Measurements from ENCODE around the gene SLC6A1.

The SLC6A1 gene

GRCh38 chr3:10974131-10974530, 18.4 kb upstream of the SLC6A1 start:
- Histone ChIP-seq H3K27me3 (ENCODE audit: control insufficient read depth, insufficient read depth, low read length) (peaks cover 30% of the 10 kb centered on the region), H3K36me3 (ENCODE audit: control insufficient read depth, insufficient read depth, low read length) (no peaks in the 10 kb centered on the region), H3K4me3 (ENCODE audit: low read length) (no peak overlapping the region), H3K4me1 (ENCODE audit: control insufficient read depth, insufficient read depth, low read length) (no peaks in the 10 kb centered on the region), H3K9me3 (ENCODE audit: control insufficient read depth, low read length) (no peaks in the 10 kb centered on the region), H3K9ac (ENCODE audit: low read length) (no peak overlapping the region)

GRCh38 chr3:10974746-10975375, 17.7 kb upstream of the SLC6A1 start:
- Histone ChIP-seq H3K4me3 (ENCODE audit: low read length) (no peak overlapping the region), H3K9ac (ENCODE audit: low read length) (no peak overlapping the region), H3K27me3 (ENCODE audit: control insufficient read depth, insufficient read depth, low read length) (peaks cover 30% of the 10 kb centered on the region), H3K4me1 (ENCODE audit: control insufficient read depth, insufficient read depth, low read length) (no peaks in the 10 kb centered on the region), H3K36me3 (ENCODE audit: control insufficient read depth, insufficient read depth, low read length) (no peaks in the 10 kb centered on the region), H3K9me3 (ENCODE audit: control insufficient read depth, low read length) (no peaks in the 10 kb centered on the region)

GRCh38 chr3:10975695-10976234, 16.8 kb upstream of the SLC6A1 start:
- H3K4me3 ChIP-seq (ENCODE audit: low read length) = no peak overlapping the region
- H3K9me3 ChIP-seq (ENCODE audit: control insufficient read depth, low read length) = no peaks in the 10 kb centered on the region
- H3K36me3 ChIP-seq (ENCODE audit: control insufficient read depth, insufficient read depth, low read length) = no peaks in the 10 kb centered on the region
- peaks cover 30% of the 10 kb centered on the region for H3K27me3 ChIP-seq (ENCODE audit: control insufficient read depth, insufficient read depth, low read length)
- no peaks in the 10 kb centered on the region for H3K4me1 ChIP-seq (ENCODE audit: control insufficient read depth, insufficient read depth, low read length)
- no peak overlapping the region for H3K9ac ChIP-seq (ENCODE audit: low read length)

GRCh38 chr3:10976770-10977169, 15.8 kb upstream of the SLC6A1 start:
- Histone ChIP-seq H3K4me1 (ENCODE audit: control insufficient read depth, insufficient read depth, low read length) (no peaks in the 10 kb centered on the region), H3K27me3 (ENCODE audit: control insufficient read depth, insufficient read depth, low read length) (peaks cover 23% of the 10 kb centered on the region), H3K4me3 (ENCODE audit: low read length) (no peak overlapping the region), H3K9ac (ENCODE audit: low read length) (no peak overlapping the region), H3K9me3 (ENCODE audit: control insufficient read depth, low read length) (no peaks in the 10 kb centered on the region), H3K36me3 (ENCODE audit: control insufficient read depth, insufficient read depth, low read length) (no peaks in the 10 kb centered on the region)

- Histone ChIP-seq H3K27me3 (ENCODE audit: control insufficient read depth, insufficient read depth, low read length) (peaks cover 15% of the 10 kb centered on the region), H3K36me3 (ENCODE audit: control insufficient read depth, insufficient read depth, low read length) (no peaks in the 10 kb centered on the region), H3K9ac (ENCODE audit: low read length) (no peak overlapping the region), H3K9me3 (ENCODE audit: control insufficient read depth, low read length) (no peaks in the 10 kb centered on the region), H3K4me3 (ENCODE audit: low read length) (no peak overlapping the region), H3K4me1 (ENCODE audit: control insufficient read depth, insufficient read depth, low read length) (no peaks in the 10 kb centered on the region)
These were observed 14.5 kb upstream of the SLC6A1 start for GRCh38 chr3:10977892-10978510.

GRCh38 chr3:10978956-10979355, 13.6 kb upstream of the SLC6A1 start:
- no peak overlapping the region for H3K9ac ChIP-seq (ENCODE audit: low read length)
- H3K27me3 ChIP-seq (ENCODE audit: control insufficient read depth, insufficient read depth, low read length) = peaks cover 9% of the 10 kb centered on the region
- no peaks in the 10 kb centered on the region for H3K9me3 ChIP-seq (ENCODE audit: control insufficient read depth, low read length)
- no peaks in the 10 kb centered on the region for H3K36me3 ChIP-seq (ENCODE audit: control insufficient read depth, insufficient read depth, low read length)
- no peak overlapping the region for H3K4me3 ChIP-seq (ENCODE audit: low read length)
- no peaks in the 10 kb centered on the region for H3K4me1 ChIP-seq (ENCODE audit: control insufficient read depth, insufficient read depth, low read length)

- no peak overlapping the region for H3K4me3 ChIP-seq (ENCODE audit: low read length)
- H3K9ac ChIP-seq (ENCODE audit: low read length) = no peak overlapping the region
- H3K4me1 ChIP-seq (ENCODE audit: control insufficient read depth, insufficient read depth, low read length) = no peaks in the 10 kb centered on the region
- no peaks in the 10 kb centered on the region for H3K9me3 ChIP-seq (ENCODE audit: control insufficient read depth, low read length)
- no peaks in the 10 kb centered on the region for H3K27me3 ChIP-seq (ENCODE audit: control insufficient read depth, insufficient read depth, low read length)
- no peaks in the 10 kb centered on the region for H3K36me3 ChIP-seq (ENCODE audit: control insufficient read depth, insufficient read depth, low read length)
These were observed 12.2 kb upstream of the SLC6A1 start for GRCh38 chr3:10980312-10980711.

- H3K9ac ChIP-seq (ENCODE audit: low read length) = no peak overlapping the region
- H3K9me3 ChIP-seq (ENCODE audit: control insufficient read depth, low read length) = no peaks in the 10 kb centered on the region
- H3K4me1 ChIP-seq (ENCODE audit: control insufficient read depth, insufficient read depth, low read length) = no peaks in the 10 kb centered on the region
- no peaks in the 10 kb centered on the region for H3K36me3 ChIP-seq (ENCODE audit: control insufficient read depth, insufficient read depth, low read length)
- no peak overlapping the region for H3K4me3 ChIP-seq (ENCODE audit: low read length)
- H3K27me3 ChIP-seq (ENCODE audit: control insufficient read depth, insufficient read depth, low read length) = no peaks in the 10 kb centered on the region
These were observed 11.5 kb upstream of the SLC6A1 start for GRCh38 chr3:10981031-10981430.

GRCh38 chr3:10981961-10982360, 10.6 kb upstream of the SLC6A1 start:
- Histone ChIP-seq H3K4me1 (ENCODE audit: control insufficient read depth, insufficient read depth, low read length) (no peaks in the 10 kb centered on the region), H3K9me3 (ENCODE audit: control insufficient read depth, low read length) (no peaks in the 10 kb centered on the region), H3K9ac (ENCODE audit: low read length) (no peak overlapping the region), H3K27me3 (ENCODE audit: control insufficient read depth, insufficient read depth, low read length) (no peaks in the 10 kb centered on the region), H3K36me3 (ENCODE audit: control insufficient read depth, insufficient read depth, low read length) (no peaks in the 10 kb centered on the region), H3K4me3 (ENCODE audit: low read length) (no peak overlapping the region)

- Histone ChIP-seq H3K4me3 (ENCODE audit: low read length) (no peak overlapping the region), H3K36me3 (ENCODE audit: control insufficient read depth, insufficient read depth, low read length) (no peaks in the 10 kb centered on the region), H3K9ac (ENCODE audit: low read length) (no peak overlapping the region), H3K9me3 (ENCODE audit: control insufficient read depth, low read length) (no peaks in the 10 kb centered on the region), H3K4me1 (ENCODE audit: control insufficient read depth, insufficient read depth, low read length) (no peaks in the 10 kb centered on the region), H3K27me3 (ENCODE audit: control insufficient read depth, insufficient read depth, low read length) (no peaks in the 10 kb centered on the region)
These were observed 9.8 kb upstream of the SLC6A1 start for GRCh38 chr3:10982782-10983181.

- Histone ChIP-seq H3K9ac (ENCODE audit: low read length) (no peak overlapping the region), H3K36me3 (ENCODE audit: control insufficient read depth, insufficient read depth, low read length) (no peaks in the 10 kb centered on the region)
These were observed 9.2 kb upstream of the SLC6A1 start for GRCh38 chr3:10983219-10983916.

GRCh38 chr3:10984371-10984896, 8.1 kb upstream of the SLC6A1 start:
- no peak overlapping the region for H3K4me3 ChIP-seq (ENCODE audit: low read length)
- H3K9ac ChIP-seq (ENCODE audit: low read length) = no peak overlapping the region
- no peaks in the 10 kb centered on the region for H3K27me3 ChIP-seq (ENCODE audit: control insufficient read depth, insufficient read depth, low read length)
- H3K4me1 ChIP-seq (ENCODE audit: control insufficient read depth, insufficient read depth, low read length) = no peaks in the 10 kb centered on the region
- H3K36me3 ChIP-seq (ENCODE audit: control insufficient read depth, insufficient read depth, low read length) = no peaks in the 10 kb centered on the region
- H3K9me3 ChIP-seq (ENCODE audit: control insufficient read depth, low read length) = no peaks in the 10 kb centered on the region

More at GRCh38 chr3:10983219-10983916, 9.2 kb upstream of the SLC6A1 start:
- H3K9me3 ChIP-seq (ENCODE audit: control insufficient read depth, low read length) = no peaks in the 10 kb centered on the region
- no peaks in the 10 kb centered on the region for H3K27me3 ChIP-seq (ENCODE audit: control insufficient read depth, insufficient read depth, low read length)
- H3K4me1 ChIP-seq (ENCODE audit: control insufficient read depth, insufficient read depth, low read length) = no peaks in the 10 kb centered on the region
- H3K4me3 ChIP-seq (ENCODE audit: low read length) = no peak overlapping the region
